CD8-positive, alpha-beta memory T cell (primary cell): ENCODE data around the gene WDR18. TPM values are rescaled to one million over a fixed set of nuclear protein-coding genes. Genes with fewer than 3 reads are reported as not detected.

Experiments
- CTCF ChIA-PET: fragments of 350-600 bp; sonication (Branson Sonifier 250); formaldehyde crosslinking; loops from one replicate; lab custom pipeline; 2021; ENCODE audit warnings: antibody characterized with exemption; lab: Charles Lee
- POLR2A ChIA-PET: fragments of 350-600 bp; sonication (Branson Sonifier 250); formaldehyde crosslinking; loops from one replicate; lab custom pipeline; 2021; ENCODE audit warnings: antibody characterized with exemption; lab: Charles Lee
- DNase-seq, 5 donors: peaks; one replicate each; pipeline versions ENCODE4 v3.0.0 to v3.0.0-alpha.2; 2020 to 2022; ENCODE audit warnings: mixed read lengths in 1 of 5
- H3K27ac ChIP-seq: one replicate; pipeline ENCODE4 v1.7.0; 2013; ENCODE audit warnings: low read depth, mild to moderate bottlenecking, low read length, moderate library complexity
- H3K27me3 ChIP-seq: 2 replicates; pipeline ENCODE4 v1.7.0; 2013; ENCODE audit warnings: low read length, mild to moderate bottlenecking; ENCODE audit not compliant: insufficient read depth, poor library complexity, severe bottlenecking
- H3K36me3 ChIP-seq: 2 replicates; pipeline ENCODE4 v1.7.0; 2013; ENCODE audit warnings: mild to moderate bottlenecking, low read length, moderate library complexity; ENCODE audit not compliant: insufficient read depth
- H3K4me1 ChIP-seq: 2 replicates; pipeline ENCODE4 v1.7.0; 2013; ENCODE audit warnings: mild to moderate bottlenecking, low read length, moderate library complexity; ENCODE audit not compliant: insufficient read depth
- H3K4me3 ChIP-seq: 2 replicates; pipeline ENCODE4 v1.7.0; 2013; ENCODE audit warnings: mild to moderate bottlenecking, low read length
- H3K9me3 ChIP-seq: 2 replicates; pipeline ENCODE4 v1.7.0; 2013; ENCODE audit warnings: mild to moderate bottlenecking, low read length
- H3K27ac Mint-ChIP-seq, 8 donors: one replicate each; pipeline ENCODE4 v1.8.0; 2020 to 2021; ENCODE audit warnings: mixed read lengths in 8 of 8, mild to moderate bottlenecking in 6 of 8, inconsistent platforms in 3 of 8, moderate library complexity in 3 of 8
- H3K27me3 Mint-ChIP-seq, 2 donors: one replicate each; pipeline ENCODE4 v1.8.0; 2020 to 2021; ENCODE audit warnings: mixed read lengths in 2 of 2, mild to moderate bottlenecking in 1 of 2, moderate library complexity in 1 of 2
- H3K36me3 Mint-ChIP-seq, 3 donors: one replicate each; pipeline ENCODE4 v1.8.0; 2020 to 2021; ENCODE audit warnings: mixed read lengths in 3 of 3, inconsistent platforms in 1 of 3, mild to moderate bottlenecking in 1 of 3
- H3K4me1 Mint-ChIP-seq, 3 donors: one replicate each; pipeline ENCODE4 v1.8.0; 2020 to 2021; ENCODE audit warnings: mixed read lengths in 3 of 3, inconsistent platforms in 1 of 3, mild to moderate bottlenecking in 1 of 3
- H3K4me3 Mint-ChIP-seq, 7 donors: one replicate each; pipeline ENCODE4 v1.8.0; 2020 to 2021; ENCODE audit warnings: mixed read lengths in 7 of 7, mild to moderate bottlenecking in 6 of 7, moderate library complexity in 4 of 7, inconsistent platforms in 2 of 7
- H3K9me3 Mint-ChIP-seq, 5 donors: one replicate each; pipeline ENCODE4 v1.8.0; 2020 to 2022; ENCODE audit warnings: mixed read lengths in 5 of 5, mild to moderate bottlenecking in 3 of 5, moderate library complexity in 2 of 5, inconsistent platforms in 1 of 5
- polyA plus RNA-seq: library from polyadenylated mRNA; unstranded; fragments of 300-500 nt; fragmentation: Illumina TruSeq; gene quantifications from one replicate; pipeline ENCODE4 v1.2.3, GENCODE V29; 2021
- total RNA-seq, 2 experiments: library from RNA; stranded (reverse); gene quantifications; one replicate each; pipeline ENCODE4 v1.2.3, GENCODE V29; 2021

The WDR18 gene
- total and polyA plus RNA-seq, 3 experiments from 2014 or later = 61.3 to 133 (median 108) TPM

- peak in 1 of 5 donors; percentile 38 for DNase-seq
- no peaks in the 10 kb centered on the region for H3K36me3 ChIP-seq
- Mint-ChIP-seq H3K4me3 (no peak overlapping the region), H3K27me3 (no peaks in the 10 kb centered on the region), H3K36me3 (peaks cover 0 to 49% (median 0%) of the 10 kb centered on the region in 3 donors), H3K27ac (no peak overlapping the region), H3K4me1 (peaks cover 15 to 27% (median 24%) of the 10 kb centered on the region in 3 donors), H3K9me3 (no peaks in the 10 kb centered on the region)
- H3K27ac ChIP-seq = no peak overlapping the region
- ChIA-PET POLR2A (no interaction called here), CTCF (interaction anchor here (0.7 to 1.9 kb wide), 3 partner anchors 8 to 124 kb away, joined by 3 to 6 read pairs (median 3); no protein-coding TSS in a partner anchor)
- no peaks in the 10 kb centered on the region for H3K9me3 ChIP-seq
- no peak overlapping the region for H3K4me3 ChIP-seq
- peaks cover 15% of the 10 kb centered on the region for H3K4me1 ChIP-seq
- H3K27me3 ChIP-seq = no peaks in the 10 kb centered on the region
Measured at GRCh38 chr19:988081-988480, 3.9 kb downstream of the WDR18 start.

GRCh38 chr19:988510-988909 lies 4.4 kb downstream of the WDR18 start:
- no peaks in the 10 kb centered on the region for H3K27me3 ChIP-seq
- peaks cover 15 to 27% (median 24%) of the 10 kb centered on the region in 3 donors for H3K4me1 Mint-ChIP-seq
- no peak overlapping the region for H3K4me3 ChIP-seq
- H3K27me3 Mint-ChIP-seq = no peaks in the 10 kb centered on the region
- no peaks in the 10 kb centered on the region for H3K9me3 Mint-ChIP-seq
- H3K36me3 ChIP-seq = no peaks in the 10 kb centered on the region
- ChIA-PET CTCF (interaction anchor here (1.5 to 1.9 kb wide), 2 partner anchors 66 to 125 kb away, joined by 3 to 6 read pairs; no protein-coding TSS in a partner anchor), POLR2A (interaction anchor here (0.8 kb wide), 1 partner anchor 15 kb away, joined by 5 read pairs; no protein-coding TSS in a partner anchor)
- no peak overlapping the region for H3K27ac ChIP-seq
- peak in 1 of 5 donors; percentile 36 for DNase-seq
- H3K27ac Mint-ChIP-seq = peak overlapping the region in 1 of 8 donors; percentile 60
- H3K4me1 ChIP-seq = peaks cover 12% of the 10 kb centered on the region
- H3K9me3 ChIP-seq = no peaks in the 10 kb centered on the region
- H3K36me3 Mint-ChIP-seq = peaks cover 0 to 54% (median 0%) of the 10 kb centered on the region in 3 donors
- H3K4me3 Mint-ChIP-seq = peak overlapping the region in 1 of 7 donors; percentile 69

- H3K4me1 ChIP-seq = peaks cover 6% of the 10 kb centered on the region
- H3K4me1 Mint-ChIP-seq = peaks cover 10 to 19% (median 14%) of the 10 kb centered on the region in 3 donors
- no peak overlapping the region for H3K4me3 ChIP-seq
- peak in 1 of 5 donors; percentile 47 for DNase-seq
- no peaks in the 10 kb centered on the region for H3K36me3 ChIP-seq
- no peaks in the 10 kb centered on the region for H3K9me3 ChIP-seq
- H3K36me3 Mint-ChIP-seq = peaks cover 0 to 54% (median 0%) of the 10 kb centered on the region in 3 donors
- CTCF ChIA-PET = interaction anchor here (1.5 kb wide), 1 partner anchor 126 kb away, joined by 3 read pairs; no protein-coding TSS in a partner anchor
- H3K27me3 ChIP-seq = no peaks in the 10 kb centered on the region
- H3K9me3 Mint-ChIP-seq = no peaks in the 10 kb centered on the region
- no peak overlapping the region for H3K27ac ChIP-seq
- no peaks in the 10 kb centered on the region for H3K27me3 Mint-ChIP-seq
- H3K4me3 Mint-ChIP-seq = no peak overlapping the region
- POLR2A ChIA-PET = interaction anchor here (0.8 kb wide), 1 partner anchor 14 kb away, joined by 5 read pairs; no protein-coding TSS in a partner anchor
- H3K27ac Mint-ChIP-seq = peak overlapping the region in 1 of 8 donors; percentile 63
Measured at GRCh38 chr19:989381-990081, 5.4 kb downstream of the WDR18 start.

GRCh38 chr19:990119-990571 lies 6.0 kb downstream of the WDR18 start:
- DNase-seq = no peak
- no peaks in the 10 kb centered on the region for H3K9me3 Mint-ChIP-seq
- Histone ChIP-seq H3K4me1 (peaks cover under 1% of the 10 kb centered on the region), H3K4me3 (no peak overlapping the region), H3K27me3 (no peaks in the 10 kb centered on the region), H3K36me3 (no peaks in the 10 kb centered on the region), H3K9me3 (no peaks in the 10 kb centered on the region), H3K27ac (no peak overlapping the region)
- ChIA-PET CTCF (no interaction called here), POLR2A (no interaction called here)
- H3K27ac Mint-ChIP-seq = no peak overlapping the region
- peaks cover 0 to 52% (median 0%) of the 10 kb centered on the region in 3 donors for H3K36me3 Mint-ChIP-seq
- H3K27me3 Mint-ChIP-seq = no peaks in the 10 kb centered on the region
- H3K4me3 Mint-ChIP-seq = no peak overlapping the region
- peaks cover 6 to 13% (median 9%) of the 10 kb centered on the region in 3 donors for H3K4me1 Mint-ChIP-seq

- H3K9me3 ChIP-seq = no peaks in the 10 kb centered on the region
- H3K36me3 Mint-ChIP-seq = peaks cover 0 to 48% (median 0%) of the 10 kb centered on the region in 3 donors
- POLR2A ChIA-PET = no interaction called here
- DNase-seq = no peak
- no peaks in the 10 kb centered on the region for H3K27me3 ChIP-seq
- H3K9me3 Mint-ChIP-seq = no peaks in the 10 kb centered on the region
- no peak overlapping the region for H3K4me3 Mint-ChIP-seq
- H3K27me3 Mint-ChIP-seq = no peaks in the 10 kb centered on the region
- H3K4me1 ChIP-seq = peaks cover 2% of the 10 kb centered on the region
- H3K36me3 ChIP-seq = no peaks in the 10 kb centered on the region
- H3K27ac Mint-ChIP-seq = peak overlapping the region in 2 of 8 donors; percentile 26 to 60
- no peak overlapping the region for H3K4me3 ChIP-seq
- no peak overlapping the region for H3K27ac ChIP-seq
- CTCF ChIA-PET = no interaction called here
- H3K4me1 Mint-ChIP-seq = peaks cover 2 to 12% (median 5%) of the 10 kb centered on the region in 3 donors
Measured at GRCh38 chr19:990746-991145, 6.6 kb downstream of the WDR18 start.

- no peak overlapping the region for H3K4me3 Mint-ChIP-seq
- peaks cover 8% of the 10 kb centered on the region for H3K4me1 ChIP-seq
- ChIA-PET CTCF (interaction anchor here (1.2 kb wide), 1 partner anchor 71 kb away, joined by 3 read pairs; no protein-coding TSS in a partner anchor), POLR2A (interaction anchor here (0.6 kb wide), 1 partner anchor 76 kb away, joined by 7 read pairs; no protein-coding TSS in a partner anchor)
- no peaks in the 10 kb centered on the region for H3K36me3 ChIP-seq
- no peak overlapping the region for H3K27ac ChIP-seq
- H3K27me3 ChIP-seq = no peaks in the 10 kb centered on the region
- H3K9me3 ChIP-seq = no peaks in the 10 kb centered on the region
- H3K4me1 Mint-ChIP-seq = peaks cover 3 to 16% (median 6%) of the 10 kb centered on the region in 3 donors
- H3K4me3 ChIP-seq = no peak overlapping the region
- peaks cover 0 to 1% of the 10 kb centered on the region in 2 donors for H3K27me3 Mint-ChIP-seq
- H3K27ac Mint-ChIP-seq = peak overlapping the region in 1 of 8 donors; percentile 26
- DNase-seq = peak; percentile 29 to 71 (median 56)
- peaks cover 0 to under 1% (median 0%) of the 10 kb centered on the region in 5 donors for H3K9me3 Mint-ChIP-seq
- peaks cover 0 to 47% (median 0%) of the 10 kb centered on the region in 3 donors for H3K36me3 Mint-ChIP-seq
Measured at GRCh38 chr19:991174-991931, 7.2 kb downstream of the WDR18 start.

- no peak for DNase-seq
- H3K9me3 ChIP-seq = no peaks in the 10 kb centered on the region
- Mint-ChIP-seq H3K27me3 (peaks cover 0 to 2% of the 10 kb centered on the region in 2 donors), H3K9me3 (peaks cover 0 to 6% (median 0%) of the 10 kb centered on the region in 5 donors), H3K4me1 (peaks cover 5 to 24% (median 6%) of the 10 kb centered on the region in 3 donors), H3K36me3 (peaks cover 0 to 40% (median 0%) of the 10 kb centered on the region in 3 donors), H3K27ac (peak overlapping the region in 1 of 8 donors; percentile 74), H3K4me3 (no peak overlapping the region)
- ChIA-PET CTCF (interaction anchor here (0.6 to 1.2 kb wide), 2 partner anchors 72 to 113 kb away, joined by 3 read pairs; no protein-coding TSS in a partner anchor), POLR2A (no interaction called here)
- peaks cover 15% of the 10 kb centered on the region for H3K4me1 ChIP-seq
- H3K36me3 ChIP-seq = no peaks in the 10 kb centered on the region
- H3K4me3 ChIP-seq = no peak overlapping the region
- no peak overlapping the region for H3K27ac ChIP-seq
- H3K27me3 ChIP-seq = no peaks in the 10 kb centered on the region
Measured at GRCh38 chr19:991932-992669, 8.0 kb downstream of the WDR18 start.
